ENCODE data around the gene IL7R.

- TF ChIP-seq, protein P1, sequence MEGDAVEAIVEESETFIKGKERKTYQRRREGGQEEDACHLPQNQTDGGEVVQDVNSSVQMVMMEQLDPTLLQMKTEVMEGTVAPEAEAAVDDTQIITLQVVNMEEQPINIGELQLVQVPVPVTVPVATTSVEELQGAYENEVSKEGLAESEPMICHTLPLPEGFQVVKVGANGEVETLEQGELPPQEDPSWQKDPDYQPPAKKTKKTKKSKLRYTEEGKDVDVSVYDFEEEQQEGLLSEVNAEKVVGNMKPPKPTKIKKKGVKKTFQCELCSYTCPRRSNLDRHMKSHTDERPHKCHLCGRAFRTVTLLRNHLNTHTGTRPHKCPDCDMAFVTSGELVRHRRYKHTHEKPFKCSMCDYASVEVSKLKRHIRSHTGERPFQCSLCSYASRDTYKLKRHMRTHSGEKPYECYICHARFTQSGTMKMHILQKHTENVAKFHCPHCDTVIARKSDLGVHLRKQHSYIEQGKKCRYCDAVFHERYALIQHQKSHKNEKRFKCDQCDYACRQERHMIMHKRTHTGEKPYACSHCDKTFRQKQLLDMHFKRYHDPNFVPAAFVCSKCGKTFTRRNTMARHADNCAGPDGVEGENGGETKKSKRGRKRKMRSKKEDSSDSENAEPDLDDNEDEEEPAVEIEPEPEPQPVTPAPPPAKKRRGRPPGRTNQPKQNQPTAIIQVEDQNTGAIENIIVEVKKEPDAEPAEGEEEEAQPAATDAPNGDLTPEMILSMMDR (IDR thresholded peaks at IDR 0.05): no peak
- TF ChIP-seq POLR2A (IDR thresholded peaks at IDR 0.05): no peak
These were observed 13.9 kb downstream of the IL7R start for GRCh38 chr5:35870605-35871004.
